HG03066 (cell line): ENCODE measurements around the gene SYNE3.

Experiments used
- ATAC-seq: cut with Tn5 transposase; IDR thresholded peaks from one replicate; pipeline ENCODE4 v1.9.1; 2021; ENCODE audit warnings: low read depth; ENCODE audit not compliant: unreplicated experiment

The SYNE3 gene

DNA sequence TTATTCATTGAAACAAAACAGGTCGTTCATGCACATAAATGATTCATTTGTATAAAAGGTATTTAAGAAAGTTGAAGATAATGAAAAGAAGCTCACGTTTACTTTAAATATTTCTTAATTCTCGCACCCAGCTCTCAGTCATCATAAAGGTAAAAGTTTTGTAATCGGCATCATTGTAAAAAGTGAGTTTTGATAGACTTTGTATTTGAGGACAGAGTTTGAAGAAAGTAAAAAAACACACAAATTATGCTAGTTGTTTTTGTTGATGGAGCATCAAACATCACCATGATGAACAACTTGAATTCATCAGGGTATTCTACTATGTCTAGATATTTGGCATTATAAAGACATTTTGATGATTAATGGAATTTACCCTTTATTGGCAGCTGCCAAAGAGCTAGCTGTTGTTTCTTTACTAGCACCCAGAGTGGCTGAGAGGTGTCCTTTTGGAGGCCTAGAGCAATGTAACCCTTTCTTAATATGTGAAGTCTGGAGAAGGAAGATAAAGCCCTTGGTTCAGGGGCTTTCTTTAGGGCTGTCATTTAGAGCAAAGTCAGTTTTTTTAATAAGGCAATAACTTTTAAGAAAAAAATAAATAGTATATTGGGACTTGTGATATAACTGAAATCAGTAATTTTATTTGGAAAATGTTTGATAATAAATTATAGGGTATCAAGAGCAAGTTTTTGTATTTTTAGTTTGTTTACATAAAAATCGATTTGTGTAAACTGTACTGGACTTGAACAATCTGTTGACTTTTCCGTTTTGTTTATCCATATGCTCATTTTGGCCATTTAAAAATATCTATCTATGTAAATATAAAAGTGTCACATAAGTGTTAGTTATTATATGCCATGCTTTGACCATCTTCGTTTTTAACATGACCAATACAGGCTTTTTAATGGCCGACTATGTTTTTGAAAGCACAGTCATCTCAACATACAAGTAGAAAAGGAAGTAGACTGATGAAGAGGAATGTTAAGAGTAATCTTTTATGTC lies 25.8 kb upstream of the SYNE3 start:
- no peak for ATAC-seq

GRCh38 chr14:95541346-95541745 lies 24.9 kb upstream of the SYNE3 start:
- ATAC-seq = no peak

GRCh38 chr14:95540236-95540855 lies 23.9 kb upstream of the SYNE3 start:
- no peak for ATAC-seq

DNA sequence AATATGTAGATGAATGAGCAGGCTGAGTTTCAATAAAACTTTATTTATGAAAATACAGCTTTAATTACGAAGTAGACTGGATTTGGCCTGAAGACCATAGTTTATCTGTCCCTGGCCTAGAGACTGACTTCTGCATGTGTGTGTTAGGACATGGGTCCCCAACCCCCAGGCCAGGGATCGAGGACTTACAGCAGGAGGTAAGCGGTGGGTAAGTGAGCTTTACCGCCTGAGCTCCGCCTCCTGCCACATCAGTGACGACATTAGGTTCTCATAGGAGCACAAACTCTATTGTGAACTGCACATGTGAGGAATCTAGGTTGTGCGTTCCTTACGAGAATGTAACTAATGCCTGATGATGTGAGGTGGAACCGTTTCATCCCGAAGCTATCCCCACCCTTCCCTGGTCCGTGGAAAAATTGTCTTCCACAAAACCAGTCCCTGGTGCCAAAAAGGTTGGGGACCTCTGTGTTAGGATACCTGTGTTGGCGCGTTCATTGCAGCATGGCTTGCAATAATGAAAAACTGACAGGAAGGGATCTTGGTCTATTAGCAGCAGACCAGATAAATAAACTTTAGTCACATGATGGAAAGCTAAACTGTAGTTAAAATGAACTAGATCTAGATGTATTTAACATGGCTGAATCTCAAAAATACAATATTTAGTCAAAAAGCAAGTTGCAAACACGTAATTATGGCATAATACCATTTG lies 22.5 kb upstream of the SYNE3 start:
- ATAC-seq = no peak

DNA sequence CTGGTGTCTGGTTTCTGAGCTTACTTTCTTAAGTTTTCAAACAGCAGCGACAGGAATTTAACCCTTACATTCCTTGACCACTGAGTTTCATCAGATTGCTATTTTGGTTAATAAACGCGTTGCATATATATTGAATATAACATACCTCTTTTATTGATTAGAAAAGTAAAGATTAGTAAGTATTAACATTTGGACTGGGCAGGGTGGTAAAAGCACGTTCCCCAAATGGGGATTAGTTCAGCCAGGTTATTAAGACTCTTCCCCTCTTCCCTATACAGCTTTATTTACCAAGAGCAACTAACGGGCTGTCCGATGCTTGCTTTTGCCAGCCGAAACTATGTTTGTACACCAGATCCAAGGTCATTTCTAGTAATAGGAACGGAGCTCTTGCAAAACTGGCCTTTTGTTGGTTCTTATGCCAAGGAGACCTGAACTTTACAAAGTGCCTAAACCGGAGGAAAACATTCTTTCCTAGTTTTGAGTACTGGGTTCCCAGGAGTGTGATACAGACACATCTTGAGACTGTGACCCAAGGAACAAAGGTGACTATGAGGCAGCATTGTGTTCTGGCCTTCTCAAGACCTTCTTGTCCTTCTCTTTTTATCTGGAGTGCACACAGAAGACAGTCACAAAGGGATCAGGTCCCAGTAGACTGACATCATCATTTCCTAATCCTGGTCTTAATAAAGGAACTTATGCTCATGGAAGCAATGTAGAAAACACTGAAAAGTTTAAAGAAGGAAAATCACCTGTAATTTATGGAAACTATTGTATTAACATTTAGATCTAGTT lies 21.0 kb upstream of the SYNE3 start:
- no peak for ATAC-seq

GRCh38 chr14:95536671-95537070 lies 20.2 kb upstream of the SYNE3 start:
- ATAC-seq = no peak

DNA sequence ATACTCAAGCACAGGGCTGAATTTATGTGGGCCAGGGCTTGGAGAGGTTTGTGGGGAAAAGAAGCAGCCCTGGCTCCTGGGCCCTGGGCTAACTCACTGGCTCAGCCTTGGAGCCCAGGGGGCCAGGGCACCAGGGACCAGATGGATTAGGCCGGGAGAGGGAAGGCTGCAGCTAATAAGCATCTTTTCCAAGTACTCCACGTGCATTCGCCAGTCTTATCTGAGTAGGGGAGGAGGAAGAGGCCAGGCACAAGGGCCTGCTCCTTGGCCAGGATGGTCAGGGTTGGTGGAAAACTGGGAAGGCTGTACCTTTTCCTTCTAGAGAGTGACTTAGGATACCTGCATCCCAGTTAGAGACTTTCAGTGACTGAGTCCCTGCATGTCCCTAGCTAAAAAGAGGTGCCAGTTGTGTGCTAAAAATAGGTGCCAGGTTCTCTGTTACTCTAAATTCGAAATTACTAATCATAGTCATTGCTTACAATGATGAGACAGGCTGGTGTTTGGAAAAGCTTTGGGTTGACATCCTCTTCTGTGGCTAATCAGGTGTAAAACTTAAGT lies 19.7 kb upstream of the SYNE3 start:
- no peak for ATAC-seq

DNA sequence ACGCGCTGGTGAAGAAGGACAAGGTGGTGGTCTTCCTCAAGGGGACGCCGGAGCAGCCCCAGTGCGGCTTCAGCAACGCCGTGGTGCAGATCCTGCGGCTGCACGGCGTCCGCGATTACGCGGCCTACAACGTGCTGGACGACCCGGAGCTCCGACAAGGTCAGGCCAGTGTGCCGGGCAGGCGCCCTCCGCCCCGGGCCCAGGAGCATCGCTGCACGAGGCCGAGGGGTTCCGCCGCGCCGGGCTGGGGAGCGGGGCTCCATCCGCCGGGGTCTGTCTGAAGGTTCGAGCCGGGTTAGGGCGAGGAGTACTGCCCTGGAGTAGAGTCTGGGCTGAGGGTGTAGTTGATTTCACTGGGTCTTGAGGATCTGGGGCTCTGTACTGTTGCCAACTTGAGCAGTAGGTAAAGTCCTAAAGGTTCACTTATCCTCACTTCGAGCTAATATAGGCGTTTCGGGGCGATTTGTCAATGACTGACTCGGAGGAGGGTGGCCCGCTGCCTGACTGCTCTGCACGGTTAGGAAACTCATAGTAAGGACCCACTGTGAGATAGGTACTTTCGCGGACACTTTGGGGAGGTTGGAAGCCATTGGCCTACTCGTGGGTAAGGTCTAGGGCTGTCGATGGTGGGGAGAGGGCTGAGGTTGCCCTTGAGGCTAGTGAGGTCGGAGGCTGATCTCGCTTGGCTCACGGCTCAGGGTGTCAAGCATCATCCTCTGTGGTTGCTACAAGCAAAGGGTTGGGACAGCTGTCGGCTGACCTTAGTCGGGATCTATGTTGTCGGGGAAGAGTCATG lies 19.0 kb upstream of the SYNE3 start:
- no peak for ATAC-seq

DNA sequence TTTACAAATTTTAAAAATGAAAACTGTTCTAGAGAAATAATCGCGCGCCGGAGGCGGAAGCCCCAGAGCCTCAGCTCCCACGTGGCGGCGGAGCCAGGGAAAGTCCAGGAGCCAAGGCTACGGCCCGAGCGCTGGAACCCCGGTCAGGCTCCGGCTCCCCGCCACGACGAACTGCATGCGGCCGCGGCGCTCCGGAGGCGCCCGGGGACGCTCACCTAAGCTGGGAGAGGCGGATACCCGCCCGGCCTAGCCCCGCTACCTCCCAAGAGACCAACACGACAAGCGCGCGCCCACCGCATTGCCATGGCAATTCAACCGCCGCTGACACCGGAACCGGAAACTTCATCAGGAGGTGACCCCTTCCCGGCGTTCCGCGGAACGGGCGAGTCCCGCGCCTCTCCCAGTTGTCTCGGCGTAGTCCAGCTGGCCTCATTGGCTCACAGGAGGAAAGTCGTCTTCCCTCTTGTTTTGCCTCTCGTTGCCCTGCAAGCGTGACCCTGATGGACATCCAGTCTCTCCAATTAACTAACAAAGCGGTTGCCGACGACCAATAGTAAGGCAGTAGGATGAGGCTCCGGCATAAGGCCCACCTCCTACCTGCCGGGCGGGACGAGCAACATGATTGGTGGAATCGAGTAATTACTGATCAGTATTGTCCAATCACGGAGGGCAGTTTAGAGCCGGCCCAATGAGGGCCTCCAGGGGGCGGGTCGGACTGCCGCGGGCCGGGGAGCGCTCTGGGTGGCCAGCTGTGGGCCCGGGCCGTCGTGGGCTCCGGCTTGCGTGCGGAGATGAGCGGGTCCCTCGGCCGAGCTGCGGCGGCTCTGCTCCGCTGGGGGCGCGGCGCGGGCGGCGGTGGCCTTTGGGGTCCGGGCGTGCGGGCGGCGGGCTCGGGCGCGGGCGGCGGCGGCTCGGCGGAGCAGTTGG lies 18.1 kb upstream of the SYNE3 start, which contains the start of gene GLRX5:
TSS of gene GLRX5 (plus strand) at position 752 of the 927 bp plus-strand sequence. CDS start at position 792, 40 bp downstream.
- ATAC-seq = peak; percentile 93

DNA sequence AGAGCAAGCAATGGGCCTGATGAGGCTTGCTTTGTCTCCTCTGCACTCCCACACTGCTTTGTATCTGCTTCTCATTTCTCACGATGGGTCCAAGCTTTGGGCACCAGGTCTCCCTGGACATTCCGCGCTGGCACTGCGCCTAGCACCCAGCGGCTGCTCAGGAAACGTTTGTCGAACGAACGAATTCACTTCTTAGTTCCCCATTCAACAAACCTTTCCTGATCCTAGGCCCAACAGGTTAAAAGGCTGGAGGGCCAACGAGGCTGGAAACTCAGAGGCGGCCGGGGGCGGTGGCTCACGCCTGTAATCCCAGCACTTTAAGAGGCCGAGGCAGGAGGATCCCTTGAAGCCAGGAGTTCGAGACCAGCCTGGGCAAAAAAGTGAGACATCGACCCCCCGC lies 17.4 kb upstream of the SYNE3 start:
- no peak for ATAC-seq

DNA sequence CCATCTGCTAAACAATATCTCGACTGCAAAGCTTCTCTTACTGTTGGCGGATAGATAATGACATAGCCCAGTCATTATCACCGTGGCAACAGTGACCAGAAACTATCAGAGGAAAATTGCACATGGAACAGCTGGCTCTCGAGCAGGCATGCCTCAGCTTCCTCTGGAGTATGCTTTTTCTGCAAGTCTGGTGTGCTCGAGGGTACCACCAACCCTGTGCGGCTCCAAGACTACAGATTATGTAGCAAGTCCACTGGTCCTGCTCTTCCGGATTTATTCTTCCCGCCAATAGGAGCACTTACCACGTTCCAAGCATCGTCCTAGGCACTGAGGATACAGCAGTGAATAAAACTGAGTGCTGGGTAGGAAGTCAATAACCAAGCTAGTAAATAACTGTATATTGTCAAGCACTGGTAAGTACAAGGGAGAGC lies 17.0 kb upstream of the SYNE3 start:
- no peak for ATAC-seq

DNA sequence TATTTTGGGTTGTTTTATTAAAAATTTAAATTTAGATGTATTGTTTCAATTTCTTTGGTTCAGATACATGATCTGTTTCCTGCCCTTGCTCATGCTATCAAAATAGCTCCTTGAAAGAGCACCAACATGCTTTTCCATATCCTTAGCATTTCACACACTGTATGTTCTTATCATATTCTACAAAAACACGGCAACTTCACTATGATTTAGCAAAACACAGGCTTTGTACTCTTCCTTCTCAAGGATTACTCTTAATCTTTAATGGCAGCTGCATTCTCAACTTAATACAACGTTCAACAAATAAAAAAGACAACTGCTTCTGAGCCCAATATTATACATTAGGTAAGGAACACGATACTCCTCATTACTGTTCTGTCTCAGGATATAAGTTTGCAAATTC lies 15.5 kb upstream of the SYNE3 start:
- ATAC-seq = no peak

DNA sequence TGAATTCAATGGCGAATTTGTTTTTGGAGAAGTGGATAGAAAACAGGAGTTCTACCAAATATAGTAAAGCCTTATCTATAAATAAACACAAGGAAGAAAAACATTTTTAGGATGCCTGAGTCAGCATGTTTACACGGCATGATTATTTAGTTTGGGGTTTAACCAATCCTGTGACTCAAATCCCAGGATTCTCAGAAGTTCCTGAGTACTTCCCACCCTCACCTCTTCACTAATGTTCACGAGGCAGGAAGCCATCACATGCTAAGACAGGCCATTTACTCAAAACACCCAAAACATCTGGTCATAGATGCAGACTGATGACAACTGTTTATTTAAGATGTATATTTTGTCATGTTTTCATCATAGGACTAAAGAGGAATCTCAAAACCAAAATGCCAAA lies 15.0 kb upstream of the SYNE3 start:
- no peak for ATAC-seq

DNA sequence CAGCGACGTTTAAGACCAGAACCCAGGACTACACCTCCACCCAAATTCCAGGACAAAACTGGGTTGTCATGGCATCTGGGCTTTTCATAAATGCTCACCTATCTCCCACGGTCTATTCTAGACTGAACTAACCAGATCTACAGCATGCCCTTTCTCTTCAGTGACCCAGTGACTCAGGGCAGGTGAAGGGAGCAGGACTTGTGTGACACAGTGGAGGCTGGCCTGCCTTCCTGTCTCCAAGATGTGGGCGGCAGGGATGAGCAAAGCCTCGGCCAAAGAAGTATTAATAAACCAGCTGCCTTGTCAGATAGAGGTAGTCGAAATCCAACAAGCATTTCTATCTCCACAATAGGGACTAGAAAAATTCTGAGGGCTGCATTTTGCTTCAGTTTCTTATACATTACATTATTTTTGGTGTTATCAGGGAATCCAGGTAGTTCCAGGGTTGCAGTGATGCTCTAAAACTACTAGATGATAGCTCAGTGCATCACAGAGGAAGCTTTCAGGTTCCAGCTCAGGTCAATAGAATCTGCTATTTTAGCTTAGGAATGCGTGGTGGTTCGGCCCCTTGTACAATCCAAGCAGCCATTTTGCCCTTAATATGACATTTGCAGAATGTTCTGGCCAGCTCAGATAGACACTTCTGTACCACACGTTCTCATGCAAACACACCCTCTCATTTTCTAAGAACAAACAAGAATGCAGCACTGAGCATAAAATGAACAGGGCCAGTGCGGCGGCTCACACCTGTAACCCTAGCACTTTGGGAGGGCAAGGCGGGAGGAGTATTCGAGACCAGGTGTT lies 14.2 kb upstream of the SYNE3 start:
- no peak for ATAC-seq

GRCh38 chr14:95529216-95529615 lies 12.8 kb upstream of the SYNE3 start:
- no peak for ATAC-seq

DNA sequence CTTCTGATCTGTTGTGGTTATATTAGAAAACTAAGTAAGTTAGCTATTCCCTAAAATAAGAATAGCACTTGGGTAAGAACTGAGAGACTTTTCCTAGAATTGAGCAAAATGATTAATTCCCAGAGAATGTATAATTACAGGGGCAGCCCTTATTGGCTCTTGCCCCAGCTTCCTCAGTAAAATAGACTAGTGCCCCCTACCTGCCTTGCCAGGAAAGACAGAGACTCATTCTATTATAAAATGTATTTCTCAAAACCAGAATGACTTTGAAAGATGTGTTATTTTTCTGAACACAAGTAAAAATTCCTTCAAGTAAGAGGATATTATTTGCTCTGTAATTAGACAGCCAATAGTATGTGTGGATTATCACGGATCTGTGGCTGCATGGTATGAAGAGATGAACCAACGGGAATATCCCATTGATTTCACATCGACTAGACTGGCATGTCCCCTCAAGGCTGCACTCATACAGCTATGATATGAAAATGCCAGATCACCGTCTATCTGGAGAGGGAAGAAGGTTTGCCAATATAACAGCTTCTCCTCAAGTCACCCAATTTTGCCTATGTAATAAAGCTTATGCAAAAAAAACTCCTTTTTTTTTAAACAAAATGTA lies 11.0 kb upstream of the SYNE3 start:
- no peak for ATAC-seq
